HepG2 (cell line): Measurements from ENCODE around the gene HIF1AN. TPM values are rescaled to one million over a fixed set of nuclear protein-coding genes. Genes with fewer than 3 reads are reported as not detected.

ENCODE experiments used
- ATAC-seq: fragments of 200-7000 bp; cut with Tn5 transposase; 3 replicates; pipeline ENCODE4 v1.9.1; 2020; ENCODE audit warnings: mild to moderate bottlenecking, moderate library complexity
- BruUV-seq: library from RNA; stranded (reverse); fragments of 400-500 nt; replicated peaks from 2 replicates; lab custom pipeline; 2021; lab: Mats Ljungman, UMichigan
- CTCF ChIA-PET: fragments of 300-600 bp; formaldehyde crosslinking; extraction: SDS; loops from one replicate; lab custom pipeline; 2021; ENCODE audit warnings: low total read pairs, inconsistent platforms, low intra/inter-chr PET ratio; lab: Yijun Ruan, JAX
- POLR2A ChIA-PET: fragments of 350-600 bp; sonication (Branson Sonifier 250); formaldehyde crosslinking; loops from one replicate; lab custom pipeline; 2020; ENCODE audit warnings: antibody characterized with exemption, inconsistent platforms; lab: Yijun Ruan, JAX
- DNase-seq: peaks from one replicate; pipeline ENCODE4 v3.0.0-alpha.2; 2015; ENCODE audit warnings: low spot score
- FAIRE-seq: peaks from 3 replicates; lab custom pipeline; 2011; peaks lifted over from hg19 to GRCh38; lab: Jason Lieb, UNC
- H2AFZ ChIP-seq: one replicate; pipeline ENCODE4 v1.6.1; 2011; ENCODE audit warnings: low read length, inconsistent platforms
- H3K27ac ChIP-seq: fragments of 300-600 bp; 3 replicates; pipeline ENCODE4 v1.8.0; 2011; ENCODE audit warnings: mixed run types, mild to moderate bottlenecking, mixed read lengths, low read length, inconsistent platforms; ENCODE audit not compliant: insufficient read depth; ENCODE audit errors: extremely low read length
- H3K27me3 ChIP-seq, 2 experiments: fragments of 200-600 bp in 1 of 2; 2 replicates in 1 of 2; 3 replicates in 1 of 2; pipeline versions ENCODE4 v1.6.0 to v1.8.0; 2011; ENCODE audit warnings: low read length in 2 of 2, mild to moderate bottlenecking in 2 of 2, moderate library complexity in 2 of 2, inconsistent platforms in 1 of 2; ENCODE audit not compliant: insufficient read depth in 2 of 2, control insufficient read depth in 1 of 2
- H3K36me3 ChIP-seq, 2 experiments: fragments of 200-600 bp in 1 of 2; replicated peaks in 1 of 2; 2 replicates in 1 of 2; 3 replicates in 1 of 2; pipeline versions ENCODE4 v1.5.1 to v1.8.0; 2011; ENCODE audit warnings: low read length in 2 of 2, inconsistent platforms in 1 of 2; ENCODE audit not compliant: insufficient read depth in 2 of 2, control insufficient read depth in 1 of 2
- H3K4me1 ChIP-seq: 2 replicates; pipeline ENCODE4 v1.5.1; 2012; ENCODE audit warnings: low read length, inconsistent platforms; ENCODE audit not compliant: insufficient read depth
- H3K4me2 ChIP-seq: 2 replicates; pipeline ENCODE4 v1.6.0; 2011; ENCODE audit warnings: low read depth, low read length, inconsistent platforms
- H3K4me3 ChIP-seq, 3 experiments: fragments of 200-600 bp in 1 of 3; sonication (generic), shearing (Covaris generic) in 1 of 3; replicated peaks in 1 of 3; 2 replicates each; pipeline ENCODE4 v1.5.1; 2011 to 2016; ENCODE audit warnings: low read length in 3 of 3, inconsistent platforms in 2 of 3, low read depth in 2 of 3, mild to moderate bottlenecking in 2 of 3, control low read depth in 1 of 3, mixed read lengths in 1 of 3; ENCODE audit not compliant: insufficient read depth in 1 of 3
- H3K79me2 ChIP-seq: one replicate; pipeline ENCODE4 v1.6.1; 2011; ENCODE audit warnings: low read length, inconsistent platforms; ENCODE audit not compliant: insufficient read depth
- H3K9ac ChIP-seq: 2 replicates; pipeline ENCODE4 v1.6.0; 2011; ENCODE audit warnings: mild to moderate bottlenecking, low read depth, low read length, inconsistent platforms; ENCODE audit not compliant: insufficient read depth
- H3K9me3 ChIP-seq: 2 replicates; pipeline ENCODE4 v1.5.1; 2012; ENCODE audit warnings: mild to moderate bottlenecking, low read length
- H4K20me1 ChIP-seq: 2 replicates; pipeline ENCODE4 v1.6.0; 2011; ENCODE audit warnings: inconsistent platforms, mild to moderate bottlenecking, low read length, moderate library complexity; ENCODE audit not compliant: insufficient read depth
- AGO2 ChIP-seq: fragments of 200-400 bp; formaldehyde crosslinking; optimal IDR thresholded peaks from 2 replicates; pipeline ENCODE3; 2017; ENCODE audit warnings: mild to moderate bottlenecking, low read depth, low read length, moderate library complexity
- FOXO1 ChIP-seq: sonication (generic); formaldehyde crosslinking; IDR thresholded peaks from 2 replicates; pipeline ENCODE4 v1.4.0; 2020; ENCODE audit warnings: missing genetic modification reagents
- HDAC6 ChIP-seq: fragments of 200-600 bp; sonication (generic); IDR thresholded peaks from 2 replicates; pipeline ENCODE4 v1.7.0; 2017; ENCODE audit warnings: mild to moderate bottlenecking, antibody characterized with exemption, low read length, low read depth
- HNRNPK ChIP-seq: fragments of 200-400 bp; formaldehyde crosslinking; IDR thresholded peaks from 2 replicates; pipeline ENCODE4 v1.6.1; 2018; ENCODE audit warnings: low read length, low read depth, moderate library complexity, mild to moderate bottlenecking; ENCODE audit not compliant: poor library complexity, severe bottlenecking
- RARG ChIP-seq: sonication (generic); formaldehyde crosslinking; IDR thresholded peaks from 2 replicates; pipeline ENCODE4 v1.4.0; 2020; ENCODE audit warnings: low read depth, mild to moderate bottlenecking, missing genetic modification reagents
- RBFOX2 ChIP-seq: fragments of 200-400 bp; formaldehyde crosslinking; IDR thresholded peaks from 2 replicates; pipeline ENCODE4 v1.6.1; 2017; ENCODE audit warnings: low read depth, mild to moderate bottlenecking, low read length
- TSC22D2 ChIP-seq: sonication (generic); formaldehyde crosslinking; IDR thresholded peaks from 2 replicates; pipeline ENCODE4 v1.5.1; 2020; ENCODE audit warnings: missing genetic modification reagents, mild to moderate bottlenecking, borderline replicate concordance
- ZNF121 ChIP-seq: sonication (generic); formaldehyde crosslinking; IDR thresholded peaks from 2 replicates; pipeline ENCODE4 v1.5.0; 2020; ENCODE audit warnings: mild to moderate bottlenecking, missing genetic modification reagents
- ZNF260 ChIP-seq: sonication (generic); formaldehyde crosslinking; IDR thresholded peaks from 2 replicates; pipeline ENCODE4 v1.4.0; 2020; ENCODE audit warnings: missing genetic modification reagents, low read depth, mild to moderate bottlenecking, borderline replicate concordance
- WGBS: methylation state at CpG from one replicate; pipeline ENCODE4 v1.1.6; 2017; ENCODE audit warnings: low lambda C conversion rate; 5-methylcytosine and 5-hydroxymethylcytosine counted together
- in situ Hi-C: cut with HindIII; loops from 2 replicates; pipeline ENCODE4 v1.10.0; 2017; ENCODE audit warnings: low pct_unique_long_range_greater_than_20kb; ENCODE audit not compliant: extremely low pct_ligation_motif_present
- intact Hi-C: fragments of 100-400 bp; cut with micrococcal nuclease; formaldehyde crosslinking; loops from one replicate; pipeline ENCODE4 v1.10.0; 2022; ENCODE audit not compliant: unreplicated experiment
- polyA plus RNA-seq, 8 experiments: library from polyadenylated mRNA; depleted of rRNA in 3 of 8; stranded (reverse) in 7 of 8; unstranded in 1 of 8; fragments of >200 nt; fragmentation: Illumina TruSeq in 4 of 8; extraction: Trizol in 4 of 8; gene quantifications; 2 replicates each; pipeline versions ENCODE4 v1.2.1 to v1.2.3, GENCODE V29; 2011 to 2016; ENCODE audit warnings: low read depth in 4 of 8, missing spikeins in 1 of 8, mixed read lengths in 1 of 8; ENCODE audit not compliant: insufficient read depth in 1 of 8
- total RNA-seq, 5 experiments: library from RNA; depleted of rRNA; stranded (reverse); fragments of >200 nt; fragmentation: Illumina TruSeq; extraction: Trizol; gene quantifications; 2 replicates each; pipeline ENCODE4 v1.2.3, GENCODE V29; 2016; ENCODE audit warnings: low read depth in 1 of 5
- TF ChIP-seq, protein P1 (sequence below): sonication (generic); formaldehyde crosslinking; IDR thresholded peaks from 2 replicates; pipeline ENCODE4 v1.4.0; 2020; ENCODE audit warnings: missing genetic modification reagents, low read depth, mild to moderate bottlenecking, borderline replicate concordance
- TF ChIP-seq, protein P2 (sequence below): sonication (generic); formaldehyde crosslinking; IDR thresholded peaks from 2 replicates; pipeline ENCODE4 v1.4.0; 2020; ENCODE audit warnings: missing genetic modification reagents, borderline replicate concordance
- TF ChIP-seq, protein P3 (sequence below): sonication (generic); formaldehyde crosslinking; IDR thresholded peaks from 2 replicates; pipeline ENCODE4 v1.5.0; 2020; ENCODE audit warnings: mild to moderate bottlenecking, missing genetic modification reagents

Gene HIF1AN
- total and polyA plus RNA-seq, 2 of the 13 experiments (the other 11 are each of a cell fraction or from before 2014, with no cell fraction given): 8.6 to 10.7 TPM

DNA sequence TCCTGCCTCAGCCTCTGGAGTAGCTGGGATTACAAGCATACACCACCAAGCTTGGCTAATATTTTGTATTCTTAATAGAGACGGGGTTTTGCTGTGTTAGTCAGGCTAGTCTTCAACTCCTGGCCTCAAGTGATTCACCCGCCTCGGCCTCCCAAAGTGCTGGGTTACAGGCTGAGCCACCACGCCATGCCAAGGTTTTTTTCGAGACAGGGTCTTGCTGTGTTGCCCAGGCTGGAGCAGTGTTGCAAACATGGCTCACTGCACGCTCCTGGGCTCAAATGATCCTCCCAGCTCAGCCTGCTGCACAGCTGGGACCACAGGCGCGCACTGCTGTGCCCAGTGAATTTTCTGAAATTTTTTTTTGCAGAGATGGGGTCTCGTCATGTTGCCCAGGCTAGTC, 12.8 kb upstream of the HIF1AN start:
- Histone ChIP-seq H3K4me1 (peaks cover 18% of the 10 kb centered on the region), H3K36me3 (peaks cover 4 to 28% of the 10 kb centered on the region in 2 experiments), H3K4me3 (no peak overlapping the region), H2AFZ (no peak overlapping the region), H3K9ac (no peak overlapping the region), H4K20me1 (no peaks in the 10 kb centered on the region), H3K9me3 (no peaks in the 10 kb centered on the region), H3K27me3 (no peaks in the 10 kb centered on the region), H3K4me2 (no peak overlapping the region), H3K79me2 (no peaks in the 10 kb centered on the region), H3K27ac (no peak overlapping the region)
- ATAC-seq (no peak), DNase-seq (no peak), FAIRE-seq (no peak)
- 96% methylated on average over 8 of the region's 9 CpGs for WGBS
- TF ChIP-seq AGO2 (peak; percentile 27), ZNF121 (CRISPR knock-in tag) (peak; percentile 76; the same call in 1 of the 2 replicates), TSC22D2 (CRISPR knock-in tag) (no peak), RBFOX2 (no peak), FOXO1 (no peak), RARG (CRISPR knock-in tag) (no peak), HNRNPK (no peak), HDAC6 (no peak), ZNF260 (CRISPR knock-in tag) (no peak)
- TF ChIP-seq, protein P1, sequence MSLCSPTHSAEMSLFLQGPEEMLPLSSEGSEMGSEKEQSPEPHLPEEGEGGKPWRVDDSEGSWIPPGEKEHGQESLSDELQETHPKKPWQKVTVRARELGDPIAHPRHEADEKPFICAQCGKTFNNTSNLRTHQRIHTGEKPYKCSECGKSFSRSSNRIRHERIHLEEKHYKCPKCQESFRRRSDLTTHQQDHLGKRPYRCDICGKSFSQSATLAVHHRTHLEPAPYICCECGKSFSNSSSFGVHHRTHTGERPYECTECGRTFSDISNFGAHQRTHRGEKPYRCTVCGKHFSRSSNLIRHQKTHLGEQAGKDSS (CRISPR knock-in tag): no peak
- TF ChIP-seq, protein P2, sequence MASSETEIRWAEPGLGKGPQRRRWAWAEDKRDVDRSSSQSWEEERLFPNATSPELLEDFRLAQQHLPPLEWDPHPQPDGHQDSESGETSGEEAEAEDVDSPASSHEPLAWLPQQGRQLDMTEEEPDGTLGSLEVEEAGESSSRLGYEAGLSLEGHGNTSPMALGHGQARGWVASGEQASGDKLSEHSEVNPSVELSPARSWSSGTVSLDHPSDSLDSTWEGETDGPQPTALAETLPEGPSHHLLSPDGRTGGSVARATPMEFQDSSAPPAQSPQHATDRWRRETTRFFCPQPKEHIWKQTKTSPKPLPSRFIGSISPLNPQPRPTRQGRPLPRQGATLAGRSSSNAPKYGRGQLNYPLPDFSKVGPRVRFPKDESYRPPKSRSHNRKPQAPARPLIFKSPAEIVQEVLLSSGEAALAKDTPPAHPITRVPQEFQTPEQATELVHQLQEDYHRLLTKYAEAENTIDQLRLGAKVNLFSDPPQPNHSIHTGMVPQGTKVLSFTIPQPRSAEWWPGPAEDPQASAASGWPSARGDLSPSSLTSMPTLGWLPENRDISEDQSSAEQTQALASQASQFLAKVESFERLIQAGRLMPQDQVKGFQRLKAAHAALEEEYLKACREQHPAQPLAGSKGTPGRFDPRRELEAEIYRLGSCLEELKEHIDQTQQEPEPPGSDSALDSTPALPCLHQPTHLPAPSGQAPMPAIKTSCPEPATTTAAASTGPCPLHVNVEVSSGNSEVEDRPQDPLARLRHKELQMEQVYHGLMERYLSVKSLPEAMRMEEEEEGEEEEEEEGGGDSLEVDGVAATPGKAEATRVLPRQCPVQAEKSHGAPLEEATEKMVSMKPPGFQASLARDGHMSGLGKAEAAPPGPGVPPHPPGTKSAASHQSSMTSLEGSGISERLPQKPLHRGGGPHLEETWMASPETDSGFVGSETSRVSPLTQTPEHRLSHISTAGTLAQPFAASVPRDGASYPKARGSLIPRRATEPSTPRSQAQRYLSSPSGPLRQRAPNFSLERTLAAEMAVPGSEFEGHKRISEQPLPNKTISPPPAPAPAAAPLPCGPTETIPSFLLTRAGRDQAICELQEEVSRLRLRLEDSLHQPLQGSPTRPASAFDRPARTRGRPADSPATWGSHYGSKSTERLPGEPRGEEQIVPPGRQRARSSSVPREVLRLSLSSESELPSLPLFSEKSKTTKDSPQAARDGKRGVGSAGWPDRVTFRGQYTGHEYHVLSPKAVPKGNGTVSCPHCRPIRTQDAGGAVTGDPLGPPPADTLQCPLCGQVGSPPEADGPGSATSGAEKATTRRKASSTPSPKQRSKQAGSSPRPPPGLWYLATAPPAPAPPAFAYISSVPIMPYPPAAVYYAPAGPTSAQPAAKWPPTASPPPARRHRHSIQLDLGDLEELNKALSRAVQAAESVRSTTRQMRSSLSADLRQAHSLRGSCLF (CRISPR knock-in tag): no peak
- TF ChIP-seq, protein P3, sequence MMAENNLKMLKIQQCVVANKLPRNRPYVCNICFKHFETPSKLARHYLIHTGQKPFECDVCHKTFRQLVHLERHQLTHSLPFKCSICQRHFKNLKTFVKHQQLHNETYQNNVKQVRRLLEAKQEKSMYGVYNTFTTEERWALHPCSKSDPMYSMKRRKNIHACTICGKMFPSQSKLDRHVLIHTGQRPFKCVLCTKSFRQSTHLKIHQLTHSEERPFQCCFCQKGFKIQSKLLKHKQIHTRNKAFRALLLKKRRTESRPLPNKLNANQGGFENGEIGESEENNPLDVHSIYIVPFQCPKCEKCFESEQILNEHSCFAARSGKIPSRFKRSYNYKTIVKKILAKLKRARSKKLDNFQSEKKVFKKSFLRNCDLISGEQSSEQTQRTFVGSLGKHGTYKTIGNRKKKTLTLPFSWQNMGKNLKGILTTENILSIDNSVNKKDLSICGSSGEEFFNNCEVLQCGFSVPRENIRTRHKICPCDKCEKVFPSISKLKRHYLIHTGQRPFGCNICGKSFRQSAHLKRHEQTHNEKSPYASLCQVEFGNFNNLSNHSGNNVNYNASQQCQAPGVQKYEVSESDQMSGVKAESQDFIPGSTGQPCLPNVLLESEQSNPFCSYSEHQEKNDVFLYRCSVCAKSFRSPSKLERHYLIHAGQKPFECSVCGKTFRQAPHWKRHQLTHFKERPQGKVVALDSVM (CRISPR knock-in tag): no peak
- in situ Hi-C loops: no loop called here
- CTCF ChIA-PET: no interaction called here
- intact Hi-C loops: no loop called here
- no TSS peak for BruUV-seq
- POLR2A ChIA-PET: interaction anchor here (2.8 kb wide), 1 partner anchor 13 kb away, joined by 9 read pairs; the partner anchor contains the start of gene HIF1AN
